Measurements from ENCODE around the gene FGD4.

The FGD4 gene

DNA sequence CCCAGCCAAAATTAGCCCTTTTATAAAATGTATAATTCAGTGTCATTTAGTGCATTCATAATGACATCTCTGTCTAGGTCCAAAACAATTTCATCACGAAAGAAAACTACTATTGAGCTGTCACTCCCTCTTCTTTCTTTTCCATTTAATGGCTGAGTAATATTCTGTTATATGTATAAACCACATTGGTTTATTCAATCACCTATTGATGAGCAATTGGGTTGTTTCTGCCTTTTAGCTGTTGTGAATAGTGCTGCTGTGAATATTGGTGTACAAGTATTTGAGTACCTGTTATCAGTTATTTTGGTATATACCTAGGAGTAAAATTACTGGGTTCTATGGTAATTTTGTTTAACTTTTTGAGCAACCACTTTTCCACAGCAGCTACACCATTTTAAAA, 287.0 kb downstream of the FGD4 start:
- no peak for DNase-seq

GRCh38 chr12:32688786-32689185, 289.4 kb downstream of the FGD4 start:
- DNase-seq, result no peak

DNA sequence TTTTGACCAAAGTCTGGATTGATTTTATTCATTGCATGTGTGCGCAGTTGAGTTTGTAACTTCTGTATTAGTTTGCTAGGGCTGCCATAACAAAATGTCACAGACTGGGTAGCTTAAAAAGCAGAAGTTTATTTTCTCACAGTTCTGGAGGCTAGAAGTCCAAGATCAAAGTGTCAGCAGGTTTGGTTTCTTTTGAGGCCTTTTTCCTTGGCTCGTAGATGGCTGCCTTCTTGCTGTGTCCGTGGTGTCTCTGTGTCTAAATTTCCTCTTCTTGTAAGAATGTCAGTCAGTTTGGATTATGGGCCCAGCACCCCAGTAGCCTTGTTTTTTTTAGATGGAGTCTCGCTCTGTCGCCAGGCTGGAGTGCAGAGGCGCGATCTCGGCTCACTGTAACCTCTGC, 291.6 kb downstream of the FGD4 start:
- DNase-seq, result no peak

DNA sequence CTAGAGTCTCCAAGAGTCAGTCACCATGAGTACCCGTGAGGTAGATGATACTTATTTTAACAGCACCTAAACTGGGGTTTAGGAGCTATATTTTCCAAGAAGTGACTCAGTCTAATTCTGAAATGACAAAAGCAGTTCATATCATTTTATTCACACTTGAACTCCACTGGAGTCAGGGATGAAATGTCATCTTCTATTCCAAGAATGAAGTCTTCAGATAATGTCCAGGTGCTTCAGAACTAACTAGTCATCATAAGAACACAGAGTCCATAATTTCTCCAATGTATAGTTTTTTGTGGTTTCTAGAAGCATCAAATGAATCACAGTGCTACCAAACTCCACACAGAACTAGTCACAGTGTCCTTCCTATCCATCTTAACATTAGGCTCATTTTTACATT, 293.0 kb downstream of the FGD4 start:
- no peak for DNase-seq

GRCh38 chr12:32693036-32693435, 293.7 kb downstream of the FGD4 start:
- DNase-seq, result no peak

All from inflammatory macrophage (primary cell).